PC-3 (cell line): ENCODE data around the gene DOK5. TPM values are rescaled to one million over a fixed set of nuclear protein-coding genes. Genes with fewer than 3 reads are reported as not detected.

ENCODE experiments used
- ATAC-seq: fragments of 200-7000 bp; cut with Tn5 transposase; 2 replicates; pipeline ENCODE4 v1.9.1; 2020; ENCODE audit warnings: mild to moderate bottlenecking, moderate library complexity
- BruUV-seq: library from RNA; stranded (reverse); fragments of 400-500 nt; replicated peaks from 2 replicates; lab custom pipeline; 2021; lab: Mats Ljungman, UMichigan
- CTCF ChIA-PET: fragments of 300-600 bp; sonication (Branson Sonifier 250); formaldehyde crosslinking; loops from one replicate; lab custom pipeline; 2022; ENCODE audit warnings: antibody characterized with exemption; lab: Charles Lee
- POLR2A ChIA-PET: fragments of 300-600 bp; sonication (Branson Sonifier 250); formaldehyde crosslinking; loops from one replicate; lab custom pipeline; 2022; ENCODE audit warnings: antibody characterized with exemption; ENCODE audit not compliant: unreplicated experiment; lab: Charles Lee
- DNase-seq: peaks from one replicate; pipeline ENCODE4 v3.0.0-alpha.2; 2015
- H2AFZ ChIP-seq: fragments of 300-600 bp; sonication (generic); 2 replicates; pipeline ENCODE4 v1.6.0; 2016; ENCODE audit warnings: antibody characterized with exemption, low read length
- H3F3A ChIP-seq: fragments of 300-600 bp; sonication (generic); one replicate; pipeline ENCODE4 v1.6.0; 2017; ENCODE audit warnings: antibody characterized with exemption, low read length, control low read depth, mild to moderate bottlenecking; ENCODE audit not compliant: unreplicated experiment
- H3K27ac ChIP-seq: fragments of 300-600 bp; sonication (generic); 2 replicates; pipeline ENCODE4 v1.5.1; 2016; ENCODE audit warnings: mild to moderate bottlenecking, low read length
- H3K27me3 ChIP-seq: fragments of 300-600 bp; sonication (generic); 2 replicates; pipeline ENCODE4 v1.6.1; 2016; ENCODE audit warnings: low read length, mixed read lengths
- H3K36me3 ChIP-seq: fragments of 300-600 bp; sonication (generic); 2 replicates; pipeline ENCODE4 v1.6.1; 2016; ENCODE audit warnings: low read depth, mixed run types, low read length, mixed read lengths
- H3K4me1 ChIP-seq: fragments of 300-600 bp; sonication (generic); 2 replicates; pipeline ENCODE4 v1.5.1; 2016; ENCODE audit warnings: low read length; ENCODE audit not compliant: insufficient read depth
- H3K4me2 ChIP-seq: fragments of 300-600 bp; sonication (generic); 2 replicates; pipeline ENCODE4 v1.6.0; 2016; ENCODE audit warnings: low read length
- H3K4me3 ChIP-seq: fragments of 300-600 bp; sonication (generic); 2 replicates; pipeline ENCODE4 v1.5.1; 2016; ENCODE audit warnings: mild to moderate bottlenecking, low read length, mixed read lengths
- H3K79me2 ChIP-seq: fragments of 300-600 bp; sonication (generic); 2 replicates; pipeline ENCODE4 v1.6.1; 2017; ENCODE audit warnings: low read length, mixed read lengths
- H3K9ac ChIP-seq: fragments of 300-600 bp; sonication (generic); 2 replicates; pipeline ENCODE4 v1.6.0; 2016; ENCODE audit warnings: mild to moderate bottlenecking, low read length
- H3K9me2 ChIP-seq: fragments of 300-600 bp; sonication (generic); replicated peaks from 2 replicates; pipeline ENCODE4 v1.6.1; 2016; ENCODE audit warnings: mixed run types, low read length, mixed read lengths
- H3K9me3 ChIP-seq: fragments of 300-600 bp; sonication (generic); 2 replicates; pipeline ENCODE4 v1.6.1; 2016; ENCODE audit warnings: low read length, mixed read lengths
- H4K20me1 ChIP-seq: fragments of 300-600 bp; sonication (generic); 2 replicates; pipeline ENCODE4 v1.6.1; 2016; ENCODE audit warnings: low read length, mixed read lengths
- CTCF ChIP-seq: fragments of 300-600 bp; sonication (generic); conservative IDR thresholded peaks from 2 replicates; pipeline ENCODE4 v1.5.1; 2017; ENCODE audit warnings: antibody characterized with exemption, low read depth, mild to moderate bottlenecking, low read length
- EZH2 ChIP-seq: fragments of 300-600 bp; sonication (generic); IDR thresholded peaks from one replicate; pipeline ENCODE4 v1.6.1; 2017; ENCODE audit warnings: antibody characterized with exemption, mild to moderate bottlenecking, low read length; ENCODE audit not compliant: unreplicated experiment
- EZH2phosphoT487 ChIP-seq: fragments of 300-600 bp; sonication (generic); IDR thresholded peaks from 2 replicates; pipeline ENCODE4 v1.6.1; 2018; ENCODE audit warnings: mild to moderate bottlenecking, antibody characterized with exemption, low read length, borderline replicate concordance
- intact Hi-C: fragments of 100-400 bp; cut with micrococcal nuclease; formaldehyde crosslinking; loops from 2 replicates; pipeline ENCODE4 v1.9.0; 2023
- total RNA-seq: library from RNA; depleted of rRNA; stranded (reverse); fragments of >200 nt; gene quantifications from 2 replicates; pipeline ENCODE4 v1.2.3, GENCODE V29; 2014

The DOK5 gene
- total RNA-seq, 1 experiment from 2014 or later: not detected

DNA sequence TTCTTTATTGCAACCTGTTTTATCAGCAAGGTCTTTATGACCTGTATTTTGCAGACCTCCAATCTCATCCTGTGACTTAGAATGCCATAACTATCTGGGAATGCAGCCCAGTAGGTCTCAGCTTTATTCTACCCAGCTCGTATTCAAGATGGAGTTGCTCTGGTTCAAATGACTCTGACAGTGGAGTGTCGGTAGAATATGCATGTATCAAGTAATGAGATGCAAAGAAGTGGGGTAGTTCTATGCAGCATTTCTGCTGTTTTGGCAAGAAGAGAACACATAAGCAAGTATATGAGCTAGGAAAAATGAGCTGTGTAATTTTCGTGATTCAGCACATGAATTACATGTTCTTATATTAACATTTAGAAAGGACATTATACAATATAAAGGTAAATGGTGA is 185.9 kb downstream of the DOK5 start:
- no peaks in the 10 kb centered on the region for H3K9me2 ChIP-seq
- H3K9me3 ChIP-seq: no peaks in the 10 kb centered on the region
- H3K27ac ChIP-seq: no peak overlapping the region
- H3K36me3 ChIP-seq: no peaks in the 10 kb centered on the region
- no peak overlapping the region for H3K9ac ChIP-seq
- DNase-seq (no peak), ATAC-seq (no peak)
- CTCF ChIA-PET: no interaction called here
- POLR2A ChIA-PET: no interaction called here
- no peak overlapping the region for H3K4me3 ChIP-seq
- H2AFZ ChIP-seq: no peak overlapping the region
- intact Hi-C loops: no loop called here
- TF ChIP-seq EZH2phosphoT487 (no peak), EZH2 (no peak)
- BruUV-seq: no TSS peak
- no peaks in the 10 kb centered on the region for H4K20me1 ChIP-seq
- peaks cover 49% of the 10 kb centered on the region for H3K27me3 ChIP-seq
- H3K4me2 ChIP-seq: no peak overlapping the region
- no peaks in the 10 kb centered on the region for H3F3A ChIP-seq
- H3K79me2 ChIP-seq: no peaks in the 10 kb centered on the region
- H3K4me1 ChIP-seq: no peaks in the 10 kb centered on the region

- ChIA-PET CTCF (no interaction called here), POLR2A (no interaction called here)
- no peaks in the 10 kb centered on the region for H3K79me2 ChIP-seq
- TF ChIP-seq EZH2phosphoT487: no peak
- no peaks in the 10 kb centered on the region for H3K36me3 ChIP-seq
- H3K27ac ChIP-seq: no peak overlapping the region
- no peak overlapping the region for H3K4me2 ChIP-seq
- intact Hi-C loops: no loop called here
- DNase-seq: no peak
- H3K4me1 ChIP-seq: no peaks in the 10 kb centered on the region
- no peak overlapping the region for H2AFZ ChIP-seq
- no peaks in the 10 kb centered on the region for H3K9me2 ChIP-seq
- no peak overlapping the region for H3K4me3 ChIP-seq
- no peaks in the 10 kb centered on the region for H3F3A ChIP-seq
- ATAC-seq: no peak
- H3K9me3 ChIP-seq: no peaks in the 10 kb centered on the region
- peaks cover 49% of the 10 kb centered on the region for H3K27me3 ChIP-seq
- H4K20me1 ChIP-seq: no peaks in the 10 kb centered on the region
- H3K9ac ChIP-seq: no peak overlapping the region
- no TSS peak for BruUV-seq
Observed at GRCh38 chr20:54661880-54662465, 186.6 kb downstream of the DOK5 start.

DNA sequence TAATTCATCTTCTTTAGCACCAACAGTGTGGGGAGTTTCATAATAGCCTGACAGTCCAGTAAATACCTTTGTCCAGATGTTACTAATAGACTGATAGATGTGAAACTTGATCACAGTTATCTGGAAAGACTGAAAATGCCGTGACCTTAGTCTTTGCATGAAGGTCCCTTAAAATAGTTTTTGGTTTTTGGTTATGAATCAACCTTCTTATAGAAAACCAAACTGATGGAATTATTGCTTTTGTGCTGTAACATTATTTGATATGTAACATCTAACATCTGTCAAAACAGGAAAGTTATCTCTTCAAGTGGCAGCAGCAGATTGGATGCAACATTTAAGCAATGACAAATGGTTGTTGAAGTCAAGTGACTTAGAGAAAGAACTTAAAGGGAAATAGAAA is 190.4 kb downstream of the DOK5 start:
- no peaks in the 10 kb centered on the region for H3K9me3 ChIP-seq
- CTCF ChIA-PET: no interaction called here
- H2AFZ ChIP-seq: no peak overlapping the region
- no peak for TF ChIP-seq EZH2
- TF ChIP-seq EZH2phosphoT487: no peak
- TF ChIP-seq CTCF: no peak
- no peak overlapping the region for H3K9ac ChIP-seq
- ATAC-seq: no peak
- POLR2A ChIA-PET: no interaction called here
- no peaks in the 10 kb centered on the region for H3K79me2 ChIP-seq
- no peaks in the 10 kb centered on the region for H3K4me1 ChIP-seq
- H3K27me3 ChIP-seq: peaks cover 42% of the 10 kb centered on the region
- no peaks in the 10 kb centered on the region for H3K9me2 ChIP-seq
- no peaks in the 10 kb centered on the region for H3K36me3 ChIP-seq
- no peak for DNase-seq
- H4K20me1 ChIP-seq: no peaks in the 10 kb centered on the region
- no peak overlapping the region for H3K27ac ChIP-seq
- intact Hi-C loops: no loop called here
- H3F3A ChIP-seq: no peaks in the 10 kb centered on the region
- H3K4me2 ChIP-seq: no peak overlapping the region
- no peak overlapping the region for H3K4me3 ChIP-seq
- no TSS peak for BruUV-seq
